ENCODE results near the gene PTCD3. TPM values are rescaled to one million over a fixed set of nuclear protein-coding genes. Genes with fewer than 3 reads are reported as not detected.

The PTCD3 gene
- total and polyA plus RNA-seq, 2 of the 4 experiments (the other 2 are of a cell fraction): 44.0 to 48.9 TPM

- no TSS peak for BruUV-seq (replicated peaks)
- Histone ChIP-seq H3K36me3 (ENCODE audit: control insufficient read depth, insufficient read depth, low read length) (peaks cover 52% of the 10 kb centered on the region), H3K9me1 (ENCODE audit: insufficient read depth, low read length) (peaks cover 2% of the 10 kb centered on the region; the same call in 1 of the 2 replicates), H3K9ac (ENCODE audit: low read depth, low read length) (no peak overlapping the region), H2AK9ac (replicated peaks; ENCODE audit: low read depth, low read length, poor library complexity) (no peak overlapping the region), H2BK20ac (ENCODE audit: low read depth, low read length) (no peak overlapping the region), H2AFZ (replicated peaks; ENCODE audit: low read length, poor library complexity) (no peak overlapping the region), H3K23ac (ENCODE audit: low read depth, low read length) (no peak overlapping the region), H3K4me2 (ENCODE audit: low read depth, low read length) (no peak overlapping the region), H3K56ac (ENCODE audit: extremely low read depth, insufficient read depth, low read length) (no peak overlapping the region), H3K4me3 (ENCODE audit: insufficient read depth, low read depth, low read length) (no peak overlapping the region), H3K4ac (ENCODE audit: low read depth, low read length) (no peak overlapping the region), H4K91ac (ENCODE audit: insufficient read depth, low read depth, low read length) (no peak overlapping the region), H3K79me1 (ENCODE audit: low read depth in 1 of 2, low read length in 2 of 2) (no peaks in the 10 kb centered on the region), H3K9me3 (ENCODE audit: control insufficient read depth, insufficient read depth, low read length) (no peaks in the 10 kb centered on the region), H3K27ac (ENCODE audit: insufficient read depth, low read length) (no peak overlapping the region), H2AK5ac (ENCODE audit: low read depth, low read length) (no peak overlapping the region), H2BK15ac (ENCODE audit: low read depth, low read length) (no peak overlapping the region), H3K27me3 (ENCODE audit: control insufficient read depth, insufficient read depth, low read length) (no peaks in the 10 kb centered on the region), H3K18ac (ENCODE audit: low read depth, low read length) (no peak overlapping the region), H4K20me1 (ENCODE audit: insufficient read depth, low read length) (peaks cover 3% of the 10 kb centered on the region; the same call in 1 of the 2 replicates), H2BK120ac (ENCODE audit: low read depth, low read length) (no peak overlapping the region), H4K5ac (ENCODE audit: low read depth, low read length) (no peak overlapping the region), H3K4me1 (ENCODE audit: control insufficient read depth, insufficient read depth, low read length) (no peaks in the 10 kb centered on the region), H2BK5ac (ENCODE audit: low read depth, low read length, poor library complexity, severe bottlenecking) (no peak overlapping the region), H3K14ac (replicated peaks; ENCODE audit: low read depth, low read length) (no peak overlapping the region), H4K8ac (ENCODE audit: low read depth in 2 of 2, low read length in 2 of 2) (no peak overlapping the region)
- CTCF ChIA-PET: no interaction called here
- no peak for TF ChIP-seq CHD1 (IDR thresholded peaks at IDR 0.05; ENCODE audit: low read depth, low read length)
- TF ChIP-seq FOS (IDR thresholded peaks at IDR 0.05; ENCODE audit: low read depth, low read length): no peak
- TF ChIP-seq BHLHE40 (IDR thresholded peaks at IDR 0.05; ENCODE audit: low read depth, low read length): no peak
- no peak for TF ChIP-seq NFE2L2 (IDR thresholded peaks at IDR 0.05; ENCODE audit: low read depth, low read length)
- TF ChIP-seq, protein P1, sequence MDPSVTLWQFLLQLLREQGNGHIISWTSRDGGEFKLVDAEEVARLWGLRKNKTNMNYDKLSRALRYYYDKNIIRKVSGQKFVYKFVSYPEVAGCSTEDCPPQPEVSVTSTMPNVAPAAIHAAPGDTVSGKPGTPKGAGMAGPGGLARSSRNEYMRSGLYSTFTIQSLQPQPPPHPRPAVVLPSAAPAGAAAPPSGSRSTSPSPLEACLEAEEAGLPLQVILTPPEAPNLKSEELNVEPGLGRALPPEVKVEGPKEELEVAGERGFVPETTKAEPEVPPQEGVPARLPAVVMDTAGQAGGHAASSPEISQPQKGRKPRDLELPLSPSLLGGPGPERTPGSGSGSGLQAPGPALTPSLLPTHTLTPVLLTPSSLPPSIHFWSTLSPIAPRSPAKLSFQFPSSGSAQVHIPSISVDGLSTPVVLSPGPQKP (IDR thresholded peaks at IDR 0.05; ENCODE audit: borderline replicate concordance, low read depth, low read length): no peak
- TF ChIP-seq, protein P2, sequence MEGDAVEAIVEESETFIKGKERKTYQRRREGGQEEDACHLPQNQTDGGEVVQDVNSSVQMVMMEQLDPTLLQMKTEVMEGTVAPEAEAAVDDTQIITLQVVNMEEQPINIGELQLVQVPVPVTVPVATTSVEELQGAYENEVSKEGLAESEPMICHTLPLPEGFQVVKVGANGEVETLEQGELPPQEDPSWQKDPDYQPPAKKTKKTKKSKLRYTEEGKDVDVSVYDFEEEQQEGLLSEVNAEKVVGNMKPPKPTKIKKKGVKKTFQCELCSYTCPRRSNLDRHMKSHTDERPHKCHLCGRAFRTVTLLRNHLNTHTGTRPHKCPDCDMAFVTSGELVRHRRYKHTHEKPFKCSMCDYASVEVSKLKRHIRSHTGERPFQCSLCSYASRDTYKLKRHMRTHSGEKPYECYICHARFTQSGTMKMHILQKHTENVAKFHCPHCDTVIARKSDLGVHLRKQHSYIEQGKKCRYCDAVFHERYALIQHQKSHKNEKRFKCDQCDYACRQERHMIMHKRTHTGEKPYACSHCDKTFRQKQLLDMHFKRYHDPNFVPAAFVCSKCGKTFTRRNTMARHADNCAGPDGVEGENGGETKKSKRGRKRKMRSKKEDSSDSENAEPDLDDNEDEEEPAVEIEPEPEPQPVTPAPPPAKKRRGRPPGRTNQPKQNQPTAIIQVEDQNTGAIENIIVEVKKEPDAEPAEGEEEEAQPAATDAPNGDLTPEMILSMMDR (conservative IDR thresholded peaks at IDR 0.05; ENCODE audit: low read depth, low read length): no peak
- no peak for TF ChIP-seq USF2 (IDR thresholded peaks at IDR 0.05; ENCODE audit: low read depth, low read length)
- no peak for TF ChIP-seq MAFK (IDR thresholded peaks at IDR 0.05; ENCODE audit: low read depth, low read length)
- TF ChIP-seq POLR2A (IDR thresholded peaks at IDR 0.05; ENCODE audit: low read depth, low read length): no peak
- intact Hi-C loops (cut with micrococcal nuclease): loop anchor here (10.0 kb wide), 1 partner anchor 324 kb away; no protein-coding TSS in a partner anchor
- POLR2A ChIA-PET (ENCODE audit: unreplicated experiment): no interaction called here
- dilution Hi-C loops (cut with HindIII; ENCODE audit: low sequenced_read_pairs, unreplicated experiment): no loop called here
- in situ Hi-C loops (cut with MboI; ENCODE audit: low sequenced_read_pairs): no loop called here
- ATAC-seq (ENCODE audit: low read depth) (no peak), DNase-seq (no peak)
- WGBS, 2 experiments (ENCODE audit: extremely low coverage in 2 of 2, insufficient read length in 1 of 2): 100% methylated on average over 2 of the region's 4 CpGs; no CpG with 5 or more reads in 1 of the 2 experiments
These were observed 34.9 kb downstream of the PTCD3 start for GRCh38 chr2:86140969-86141392.
